DOHH2 (cell line): Measurements from ENCODE around the gene ELL2.

Experiments used
- H3F3A ChIP-seq: fragments of 200-600 bp; sonication (generic), shearing (Covaris generic); 2 replicates; pipeline ENCODE4 v1.6.0; 2016; ENCODE audit warnings: antibody characterized with exemption, mild to moderate bottlenecking; ENCODE audit not compliant: control insufficient read depth, insufficient read depth
- H3K27ac ChIP-seq: fragments of 200-600 bp; sonication (generic); 2 replicates; pipeline ENCODE4 v1.5.1; 2014; ENCODE audit warnings: low read depth, mild to moderate bottlenecking, low read length, moderate library complexity
- H3K27me3 ChIP-seq: fragments of 200-600 bp; sonication (generic); 2 replicates; pipeline ENCODE4 v1.6.1; 2014; ENCODE audit warnings: mild to moderate bottlenecking, low read length, mixed read lengths; ENCODE audit not compliant: control insufficient read depth
- H3K36me3 ChIP-seq: fragments of 200-600 bp; sonication (generic); 2 replicates; pipeline ENCODE4 v1.6.1; 2014; ENCODE audit warnings: mild to moderate bottlenecking, low read length, moderate library complexity, mixed read lengths; ENCODE audit not compliant: control insufficient read depth
- H3K4me1 ChIP-seq: fragments of 200-600 bp; sonication (generic); 2 replicates; pipeline ENCODE4 v1.6.1; 2014; ENCODE audit warnings: mild to moderate bottlenecking, low read length, mixed read lengths; ENCODE audit not compliant: control insufficient read depth
- H3K4me2 ChIP-seq: fragments of 200-600 bp; sonication (generic); 2 replicates; pipeline ENCODE4 v1.6.0; 2014; ENCODE audit warnings: mild to moderate bottlenecking, low read length, moderate library complexity
- H3K4me3 ChIP-seq: fragments of 200-600 bp; sonication (generic); 2 replicates; pipeline ENCODE4 v1.5.1; 2014; ENCODE audit warnings: mild to moderate bottlenecking, low read length, mixed read lengths
- H3K79me2 ChIP-seq: fragments of 200-600 bp; sonication (generic); 2 replicates; pipeline ENCODE4 v1.6.1; 2014; ENCODE audit warnings: mild to moderate bottlenecking, low read length, mixed read lengths; ENCODE audit not compliant: control insufficient read depth
- H3K9me2 ChIP-seq: fragments of 200-600 bp; sonication (generic); replicated peaks from 2 replicates; pipeline ENCODE4 v1.6.1; 2014; ENCODE audit warnings: mild to moderate bottlenecking, low read length, mixed read lengths; ENCODE audit not compliant: control insufficient read depth
- H3K9me3 ChIP-seq: fragments of 200-600 bp; sonication (generic); 2 replicates; pipeline ENCODE4 v1.6.1; 2014; ENCODE audit warnings: antibody characterized with exemption, low read length, mixed read lengths; ENCODE audit not compliant: control insufficient read depth, insufficient read depth
- H4K20me1 ChIP-seq: fragments of 200-600 bp; sonication (generic); 2 replicates; pipeline ENCODE4 v1.6.0; 2014; ENCODE audit warnings: low read depth, mild to moderate bottlenecking, antibody characterized with exemption, low read length, moderate library complexity; ENCODE audit not compliant: control insufficient read depth, insufficient read depth
- EZH2phosphoT487 ChIP-seq: fragments of 200-600 bp; sonication (generic); IDR thresholded peaks from 2 replicates; pipeline ENCODE4 v1.6.1; 2017; ENCODE audit warnings: borderline replicate concordance, mild to moderate bottlenecking, antibody characterized with exemption, low read length, moderate library complexity, mixed read lengths
- TF ChIP-seq, protein P1 (sequence below): fragments of 200-600 bp; sonication (generic); IDR thresholded peaks from one replicate; pipeline ENCODE4 v1.5.1; 2014; ENCODE audit warnings: antibody characterized with exemption, mild to moderate bottlenecking, low read depth, low read length; ENCODE audit not compliant: poor library complexity, severe bottlenecking

ELL2 gene

GRCh38 chr5:95995962-95996489, 34.4 kb upstream of the ELL2 start:
- no peaks in the 10 kb centered on the region for H3K9me3 ChIP-seq
- no peak overlapping the region for H3K4me2 ChIP-seq
- H4K20me1 ChIP-seq = no peaks in the 10 kb centered on the region
- no peaks in the 10 kb centered on the region for H3K9me2 ChIP-seq
- H3K27me3 ChIP-seq = no peaks in the 10 kb centered on the region
- H3K4me3 ChIP-seq = no peak overlapping the region
- no peaks in the 10 kb centered on the region for H3K79me2 ChIP-seq
- no peaks in the 10 kb centered on the region for H3F3A ChIP-seq
- H3K27ac ChIP-seq = no peak overlapping the region
- TF ChIP-seq EZH2phosphoT487 = no peak
- TF ChIP-seq, protein P1, sequence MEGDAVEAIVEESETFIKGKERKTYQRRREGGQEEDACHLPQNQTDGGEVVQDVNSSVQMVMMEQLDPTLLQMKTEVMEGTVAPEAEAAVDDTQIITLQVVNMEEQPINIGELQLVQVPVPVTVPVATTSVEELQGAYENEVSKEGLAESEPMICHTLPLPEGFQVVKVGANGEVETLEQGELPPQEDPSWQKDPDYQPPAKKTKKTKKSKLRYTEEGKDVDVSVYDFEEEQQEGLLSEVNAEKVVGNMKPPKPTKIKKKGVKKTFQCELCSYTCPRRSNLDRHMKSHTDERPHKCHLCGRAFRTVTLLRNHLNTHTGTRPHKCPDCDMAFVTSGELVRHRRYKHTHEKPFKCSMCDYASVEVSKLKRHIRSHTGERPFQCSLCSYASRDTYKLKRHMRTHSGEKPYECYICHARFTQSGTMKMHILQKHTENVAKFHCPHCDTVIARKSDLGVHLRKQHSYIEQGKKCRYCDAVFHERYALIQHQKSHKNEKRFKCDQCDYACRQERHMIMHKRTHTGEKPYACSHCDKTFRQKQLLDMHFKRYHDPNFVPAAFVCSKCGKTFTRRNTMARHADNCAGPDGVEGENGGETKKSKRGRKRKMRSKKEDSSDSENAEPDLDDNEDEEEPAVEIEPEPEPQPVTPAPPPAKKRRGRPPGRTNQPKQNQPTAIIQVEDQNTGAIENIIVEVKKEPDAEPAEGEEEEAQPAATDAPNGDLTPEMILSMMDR = no peak
- no peaks in the 10 kb centered on the region for H3K36me3 ChIP-seq
- no peaks in the 10 kb centered on the region for H3K4me1 ChIP-seq

- Histone ChIP-seq H3K4me2 (no peak overlapping the region), H3K27ac (no peak overlapping the region), H4K20me1 (no peaks in the 10 kb centered on the region), H3K79me2 (no peaks in the 10 kb centered on the region), H3F3A (no peaks in the 10 kb centered on the region), H3K9me2 (no peaks in the 10 kb centered on the region), H3K4me3 (no peak overlapping the region), H3K4me1 (no peaks in the 10 kb centered on the region), H3K9me3 (no peaks in the 10 kb centered on the region), H3K27me3 (no peaks in the 10 kb centered on the region), H3K36me3 (no peaks in the 10 kb centered on the region)
- TF ChIP-seq, protein P1 = no peak
- no peak for TF ChIP-seq EZH2phosphoT487
Observed at GRCh38 chr5:95993776-95994175, 32.1 kb upstream of the ELL2 start.

- H3K4me2 ChIP-seq = no peak overlapping the region
- H3K4me3 ChIP-seq = no peak overlapping the region
- no peaks in the 10 kb centered on the region for H3K36me3 ChIP-seq
- H3K79me2 ChIP-seq = no peaks in the 10 kb centered on the region
- H3K4me1 ChIP-seq = no peaks in the 10 kb centered on the region
- H4K20me1 ChIP-seq = no peaks in the 10 kb centered on the region
- H3K9me3 ChIP-seq = no peaks in the 10 kb centered on the region
- H3K9me2 ChIP-seq = no peaks in the 10 kb centered on the region
- no peaks in the 10 kb centered on the region for H3F3A ChIP-seq
- TF ChIP-seq, protein P1 = no peak
- TF ChIP-seq EZH2phosphoT487 = no peak
- no peaks in the 10 kb centered on the region for H3K27me3 ChIP-seq
- no peak overlapping the region for H3K27ac ChIP-seq
Observed at GRCh38 chr5:95993266-95993665, 31.6 kb upstream of the ELL2 start.
